G401.6 (cell line): Measurements from ENCODE around the gene NDUFB3.
A peak's percentile ranks its signal among the peaks of the same experiment; 100 is the strongest.
"Not testable (repeated sequence)": the region's sequence is repeated elsewhere in the genome, so short reads cannot be mapped to it uniquely, and the experiment has no call there.

ENCODE experiments used
- FAIRE-seq: peaks from 2 replicates; lab custom pipeline; 2012; peaks lifted over from hg19 to GRCh38; lab: Jason Lieb, UNC

Gene NDUFB3

GRCh38 chr2:201071479-201072200, at the start of gene NDUFB3, which contains the start of gene HYCC2:
TSS of gene NDUFB3 (plus strand) at chr2:201072001. CDS start at chr2:201078883, 6,882 bp downstream.
TSS of gene HYCC2 (minus strand) at chr2:201071671. CDS start at chr2:201024009, 47,662 bp downstream.
- FAIRE-seq = peak; percentile 94

GRCh38 chr2:201024518-201024917, 47.3 kb upstream of the NDUFB3 start:
- no peak for FAIRE-seq

- FAIRE-seq = not testable (repeated sequence)
Observed at GRCh38 chr2:201034355-201034754, 37.4 kb upstream of the NDUFB3 start.

GRCh38 chr2:201038361-201038760, 33.4 kb upstream of the NDUFB3 start:
- not testable (repeated sequence) for FAIRE-seq

GRCh38 chr2:201038855-201039254, 32.9 kb upstream of the NDUFB3 start:
- FAIRE-seq = no peak

- FAIRE-seq = no peak
Observed at GRCh38 chr2:201040867-201041628, 30.8 kb upstream of the NDUFB3 start.

- not testable (repeated sequence) for FAIRE-seq
Observed at GRCh38 chr2:201042451-201042850, 29.4 kb upstream of the NDUFB3 start.

GRCh38 chr2:201043050-201043449, 28.8 kb upstream of the NDUFB3 start:
- FAIRE-seq = not testable (repeated sequence)

- FAIRE-seq = no peak
Observed at GRCh38 chr2:201046881-201047280, 24.9 kb upstream of the NDUFB3 start.

- no peak for FAIRE-seq
Observed at GRCh38 chr2:201049455-201049854, 22.3 kb upstream of the NDUFB3 start.

- no peak for FAIRE-seq
Observed at GRCh38 chr2:201057087-201057521, 14.7 kb upstream of the NDUFB3 start.

- no peak for FAIRE-seq
Observed at GRCh38 chr2:201057715-201058248, 14.0 kb upstream of the NDUFB3 start.

- no peak for FAIRE-seq
Observed at GRCh38 chr2:201058914-201059313, 12.9 kb upstream of the NDUFB3 start.

GRCh38 chr2:201059961-201060755, 11.6 kb upstream of the NDUFB3 start:
- FAIRE-seq = no peak

GRCh38 chr2:201063516-201063915, 8.3 kb upstream of the NDUFB3 start:
- not testable (repeated sequence) for FAIRE-seq

GRCh38 chr2:201064797-201065329, 6.9 kb upstream of the NDUFB3 start:
- FAIRE-seq = no peak

- no peak for FAIRE-seq
Observed at GRCh38 chr2:201070948-201071478, 788 bp upstream of the NDUFB3 start.

- no peak for FAIRE-seq
Observed at GRCh38 chr2:201072201-201072530, 365 bp downstream of the NDUFB3 start.

GRCh38 chr2:201073071-201073470, 1.3 kb downstream of the NDUFB3 start:
- no peak for FAIRE-seq

GRCh38 chr2:201074996-201075395, 3.2 kb downstream of the NDUFB3 start:
- FAIRE-seq = no peak

GRCh38 chr2:201084863-201085262, 13.1 kb downstream of the NDUFB3 start:
- no peak for FAIRE-seq

GRCh38 chr2:201090574-201090973, 18.8 kb downstream of the NDUFB3 start:
- no peak for FAIRE-seq
